ENCODE measurements around the gene PSPN. TPM values are rescaled to one million over a fixed set of nuclear protein-coding genes. Genes with fewer than 3 reads are reported as not detected.

PSPN gene
- total and polyA plus RNA-seq, 9 of the 15 experiments (the other 6 are each of a cell fraction or from before 2014, with no cell fraction given), result 0.21 to 1.1 (median 0.58) TPM

DNA sequence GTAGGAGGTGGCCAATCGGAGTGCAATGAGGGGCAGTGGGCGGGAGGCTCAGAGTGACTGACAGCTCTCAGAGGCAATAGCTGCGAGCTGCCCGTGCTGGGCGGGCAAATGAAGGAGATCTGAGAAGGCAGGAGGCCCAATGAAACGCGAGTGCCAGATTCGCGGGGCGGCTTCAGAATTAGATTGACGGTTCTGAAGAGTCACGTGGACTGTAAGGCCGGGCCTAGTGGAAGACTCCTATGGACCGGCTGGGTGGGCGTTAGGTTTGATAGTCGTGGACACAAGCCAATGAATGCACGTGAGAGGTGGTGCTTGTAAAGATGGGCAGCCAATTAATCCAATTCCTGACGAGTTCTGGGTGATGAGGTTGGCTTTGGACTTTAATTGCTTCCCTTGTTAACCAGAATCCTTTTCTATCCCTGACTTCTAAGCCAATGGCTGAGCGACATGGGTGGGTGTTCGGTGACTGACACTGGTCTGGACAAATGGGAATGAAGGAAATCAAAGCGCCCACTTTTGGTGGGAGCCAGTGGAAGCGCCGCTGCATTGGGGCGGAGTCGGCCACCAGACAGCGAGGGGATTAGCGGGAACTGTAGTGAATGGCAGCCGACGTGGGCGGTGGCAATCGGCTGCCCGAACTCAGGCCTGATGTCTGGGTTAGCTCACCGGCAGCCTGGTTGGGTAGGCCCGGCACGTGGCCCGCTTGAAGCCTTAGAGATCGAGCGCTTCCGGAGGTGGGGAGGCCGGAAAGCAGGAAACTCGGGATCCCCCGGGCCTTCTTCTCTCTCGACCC lies 49.4 kb upstream of the PSPN start (continued):
- TF ChIP-seq ZNF79 (CRISPR knock-in tag; IDR thresholded peaks at IDR 0.05; ENCODE audit: low read depth) (no peak), ZNF696 (CRISPR knock-in tag; conservative IDR thresholded peaks at IDR 0.05) (no peak), KLF10 (CRISPR knock-in tag; IDR thresholded peaks at IDR 0.05) (no peak), KLF6 (CRISPR knock-in tag; IDR thresholded peaks at IDR 0.05; ENCODE audit: borderline replicate concordance) (peak; percentile 78; the same call in 1 of the 2 replicates), NFIX (CRISPR knock-in tag; IDR thresholded peaks at IDR 0.05; ENCODE audit: low read depth) (no peak), DMBX1 (CRISPR knock-in tag; IDR thresholded peaks at IDR 0.05; ENCODE audit: borderline replicate concordance) (peak; percentile 97), TSC22D4 (tag; IDR thresholded peaks at IDR 0.05) (no peak), NCOA6 (IDR thresholded peaks at IDR 0.05) (no peak), KDM1A (IDR thresholded peaks at IDR 0.05) (peak in 1 of 2 experiments; percentile 63; a peak in 1 of 4 replicates), NCOA4 (IDR thresholded peaks at IDR 0.05; ENCODE audit: partially characterized antibody) (no peak)
- TF ChIP-seq, protein P1, sequence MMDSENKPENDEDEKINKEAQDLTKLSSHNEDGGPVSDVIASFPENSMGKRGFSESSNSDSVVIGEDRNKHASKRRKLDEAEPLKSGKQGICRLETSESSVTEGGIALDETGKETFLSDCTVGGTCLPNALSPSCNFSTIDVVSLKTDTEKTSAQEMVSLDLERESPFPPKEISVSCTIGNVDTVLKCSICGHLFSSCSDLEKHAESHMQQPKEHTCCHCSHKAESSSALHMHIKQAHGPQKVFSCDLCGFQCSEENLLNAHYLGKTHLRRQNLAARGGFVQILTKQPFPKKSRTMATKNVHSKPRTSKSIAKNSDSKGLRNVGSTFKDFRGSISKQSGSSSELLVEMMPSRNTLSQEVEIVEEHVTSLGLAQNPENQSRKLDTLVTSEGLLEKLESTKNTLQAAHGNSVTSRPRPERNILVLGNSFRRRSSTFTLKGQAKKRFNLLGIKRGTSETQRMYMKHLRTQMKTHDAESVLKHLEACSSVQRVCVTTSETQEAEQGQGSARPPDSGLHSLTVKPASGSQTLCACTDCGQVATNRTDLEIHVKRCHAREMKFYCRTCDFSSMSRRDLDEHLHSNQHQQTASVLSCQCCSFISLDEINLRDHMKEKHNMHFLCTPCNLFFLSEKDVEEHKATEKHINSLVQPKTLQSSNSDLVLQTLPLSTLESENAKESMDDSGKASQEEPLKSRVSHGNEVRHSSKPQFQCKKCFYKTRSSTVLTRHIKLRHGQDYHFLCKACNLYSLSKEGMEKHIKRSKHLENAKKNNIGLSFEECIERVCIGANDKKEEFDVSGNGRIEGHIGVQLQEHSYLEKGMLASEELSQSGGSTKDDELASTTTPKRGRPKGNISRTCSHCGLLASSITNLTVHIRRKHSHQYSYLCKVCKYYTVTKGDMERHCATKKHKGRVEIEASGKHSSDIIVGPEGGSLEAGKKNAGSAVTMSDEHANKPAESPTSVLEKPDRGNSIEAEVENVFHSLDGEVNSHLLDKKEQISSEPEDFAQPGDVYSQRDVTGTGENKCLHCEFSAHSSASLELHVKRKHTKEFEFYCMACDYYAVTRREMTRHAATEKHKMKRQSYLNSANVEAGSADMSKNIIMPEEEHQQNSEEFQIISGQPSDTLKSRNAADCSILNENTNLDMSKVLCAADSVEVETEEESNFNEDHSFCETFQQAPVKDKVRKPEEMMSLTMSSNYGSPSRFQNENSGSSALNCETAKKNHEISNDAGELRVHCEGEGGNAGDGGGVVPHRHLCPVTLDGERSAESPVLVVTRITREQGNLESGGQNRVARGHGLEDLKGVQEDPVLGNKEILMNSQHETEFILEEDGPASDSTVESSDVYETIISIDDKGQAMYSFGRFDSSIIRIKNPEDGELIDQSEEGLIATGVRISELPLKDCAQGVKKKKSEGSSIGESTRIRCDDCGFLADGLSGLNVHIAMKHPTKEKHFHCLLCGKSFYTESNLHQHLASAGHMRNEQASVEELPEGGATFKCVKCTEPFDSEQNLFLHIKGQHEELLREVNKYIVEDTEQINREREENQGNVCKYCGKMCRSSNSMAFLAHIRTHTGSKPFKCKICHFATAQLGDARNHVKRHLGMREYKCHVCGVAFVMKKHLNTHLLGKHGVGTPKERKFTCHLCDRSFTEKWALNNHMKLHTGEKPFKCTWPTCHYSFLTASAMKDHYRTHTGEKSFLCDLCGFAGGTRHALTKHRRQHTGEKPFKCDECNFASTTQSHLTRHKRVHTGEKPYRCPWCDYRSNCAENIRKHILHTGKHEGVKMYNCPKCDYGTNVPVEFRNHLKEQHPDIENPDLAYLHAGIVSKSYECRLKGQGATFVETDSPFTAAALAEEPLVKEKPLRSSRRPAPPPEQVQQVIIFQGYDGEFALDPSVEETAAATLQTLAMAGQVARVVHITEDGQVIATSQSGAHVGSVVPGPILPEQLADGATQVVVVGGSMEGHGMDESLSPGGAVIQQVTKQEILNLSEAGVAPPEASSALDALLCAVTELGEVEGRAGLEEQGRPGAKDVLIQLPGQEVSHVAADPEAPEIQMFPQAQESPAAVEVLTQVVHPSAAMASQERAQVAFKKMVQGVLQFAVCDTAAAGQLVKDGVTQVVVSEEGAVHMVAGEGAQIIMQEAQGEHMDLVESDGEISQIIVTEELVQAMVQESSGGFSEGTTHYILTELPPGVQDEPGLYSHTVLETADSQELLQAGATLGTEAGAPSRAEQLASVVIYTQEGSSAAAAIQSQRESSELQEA (IDR thresholded peaks at IDR 0.05; ENCODE audit: low read depth), result no peak
- TF ChIP-seq, protein P2, sequence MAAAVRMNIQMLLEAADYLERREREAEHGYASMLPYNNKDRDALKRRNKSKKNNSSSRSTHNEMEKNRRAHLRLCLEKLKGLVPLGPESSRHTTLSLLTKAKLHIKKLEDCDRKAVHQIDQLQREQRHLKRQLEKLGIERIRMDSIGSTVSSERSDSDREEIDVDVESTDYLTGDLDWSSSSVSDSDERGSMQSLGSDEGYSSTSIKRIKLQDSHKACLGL (CRISPR knock-in tag; IDR thresholded peaks at IDR 0.05; ENCODE audit: borderline replicate concordance, poor library complexity, severe bottlenecking), result peak; percentile 40
- TF ChIP-seq, protein P3, sequence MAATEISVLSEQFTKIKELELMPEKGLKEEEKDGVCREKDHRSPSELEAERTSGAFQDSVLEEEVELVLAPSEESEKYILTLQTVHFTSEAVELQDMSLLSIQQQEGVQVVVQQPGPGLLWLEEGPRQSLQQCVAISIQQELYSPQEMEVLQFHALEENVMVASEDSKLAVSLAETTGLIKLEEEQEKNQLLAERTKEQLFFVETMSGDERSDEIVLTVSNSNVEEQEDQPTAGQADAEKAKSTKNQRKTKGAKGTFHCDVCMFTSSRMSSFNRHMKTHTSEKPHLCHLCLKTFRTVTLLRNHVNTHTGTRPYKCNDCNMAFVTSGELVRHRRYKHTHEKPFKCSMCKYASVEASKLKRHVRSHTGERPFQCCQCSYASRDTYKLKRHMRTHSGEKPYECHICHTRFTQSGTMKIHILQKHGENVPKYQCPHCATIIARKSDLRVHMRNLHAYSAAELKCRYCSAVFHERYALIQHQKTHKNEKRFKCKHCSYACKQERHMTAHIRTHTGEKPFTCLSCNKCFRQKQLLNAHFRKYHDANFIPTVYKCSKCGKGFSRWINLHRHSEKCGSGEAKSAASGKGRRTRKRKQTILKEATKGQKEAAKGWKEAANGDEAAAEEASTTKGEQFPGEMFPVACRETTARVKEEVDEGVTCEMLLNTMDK (IDR thresholded peaks at IDR 0.05; ENCODE audit: borderline replicate concordance, insufficient read depth, low read depth, low read length, poor library complexity, severe bottlenecking), result no peak
- TF ChIP-seq, protein P4, sequence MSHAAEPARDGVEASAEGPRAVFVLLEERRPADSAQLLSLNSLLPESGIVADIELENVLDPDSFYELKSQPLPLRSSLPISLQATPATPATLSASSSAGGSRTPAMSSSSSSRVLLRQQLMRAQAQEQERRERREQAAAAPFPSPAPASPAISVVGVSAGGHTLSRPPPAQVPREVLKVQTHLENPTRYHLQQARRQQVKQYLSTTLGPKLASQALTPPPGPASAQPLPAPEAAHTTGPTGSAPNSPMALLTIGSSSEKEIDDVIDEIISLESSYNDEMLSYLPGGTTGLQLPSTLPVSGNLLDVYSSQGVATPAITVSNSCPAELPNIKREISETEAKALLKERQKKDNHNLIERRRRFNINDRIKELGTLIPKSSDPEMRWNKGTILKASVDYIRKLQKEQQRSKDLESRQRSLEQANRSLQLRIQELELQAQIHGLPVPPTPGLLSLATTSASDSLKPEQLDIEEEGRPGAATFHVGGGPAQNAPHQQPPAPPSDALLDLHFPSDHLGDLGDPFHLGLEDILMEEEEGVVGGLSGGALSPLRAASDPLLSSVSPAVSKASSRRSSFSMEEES (CRISPR knock-in tag; IDR thresholded peaks at IDR 0.05), result peak; percentile 93
